Psoas muscle (tissue), 8 donors: ENCODE measurements around the gene TMPRSS9. TPM values are rescaled to one million over a fixed set of nuclear protein-coding genes. Genes with fewer than 3 reads are reported as not detected.

Source experiments
- ATAC-seq, 4 donors: fragments of 200-7000 bp; cut with Tn5 transposase; one replicate each; pipeline ENCODE4 v1.9.1; 2020; ENCODE audit warnings: moderate library complexity in 3 of 4, mild to moderate bottlenecking in 2 of 4
- DNase-seq, 2 donors: peaks; one replicate each; pipeline ENCODE4 v3.0.0-alpha.2; 2020
- H3K27ac ChIP-seq: fragments of 200-600 bp; one replicate; pipeline ENCODE4 v1.8.0; 2022
- H3K27me3 ChIP-seq, 3 donors: fragments of 200-600 bp in 1 of 3; one replicate each; pipeline versions ENCODE4 v1.6.1 to v1.8.0; 2013 to 2022; ENCODE audit warnings: low read length in 2 of 3, mild to moderate bottlenecking in 2 of 3, moderate library complexity in 1 of 3; ENCODE audit not compliant: insufficient read depth in 3 of 3
- H3K36me3 ChIP-seq, 2 donors: fragments of 200-600 bp in 1 of 2; one replicate each; pipeline versions ENCODE4 v1.6.1 to v1.8.0; 2013 to 2022; ENCODE audit warnings: low read depth in 1 of 2, mild to moderate bottlenecking in 1 of 2, moderate library complexity in 1 of 2; ENCODE audit not compliant: insufficient read depth in 1 of 2
- H3K4me1 ChIP-seq: fragments of 200-600 bp; one replicate; pipeline ENCODE4 v1.8.0; 2022
- H3K4me3 ChIP-seq: fragments of 200-600 bp; one replicate; pipeline ENCODE4 v1.8.0; 2022; ENCODE audit warnings: mild to moderate bottlenecking
- H3K9me3 ChIP-seq: fragments of 200-600 bp; one replicate; pipeline ENCODE4 v1.8.0; 2022
- CTCF ChIP-seq: fragments of 200-600 bp; IDR thresholded peaks from one replicate; pipeline ENCODE4 v1.8.0; 2022; ENCODE audit warnings: antibody characterized with exemption
- WGBS, 3 donors: extraction: QIAGEN DNeasy Blood & Tissue Kit; methylation state at CpG; one replicate each; pipeline versions ENCODE4 v1.1.6 to v1.1.7; 2013; 5-methylcytosine and 5-hydroxymethylcytosine counted together
- intact Hi-C, 2 donors: fragments of 100-400 bp; cut with DNase I; formaldehyde crosslinking; loops; one replicate each; pipeline versions ENCODE4 v1.11.0 to v1.14.2; 2022
- polyA plus RNA-seq, 3 donors: library from polyadenylated mRNA; stranded (reverse); fragments of 200-250 nt; gene quantifications; one replicate each; pipeline ENCODE4 v1.2.3, GENCODE V29; 2013
- total RNA-seq, 4 donors: library from RNA; stranded (reverse); fragmentation: NEBNext Ultra II Directional in 2 of 4; extraction: Animal tissue kit (Norgen Biotek cat#: 25700) in 2 of 4; gene quantifications; one replicate each; pipeline versions ENCODE4 v1.2.1 to v1.2.4, GENCODE V29; 2021 to 2023
- donor health status: healthy with polysubstance abuse.
- donor health status: DM: no; HTN: no; CAD: no; lungs with moderate emphysema.
- donor health status: Bipolar disorder and iron deficiency.
- donor health status: healthy.
- donor health status: DM: yes; HTN: yes; CAD: no.
- donor health status: DM: no; HTN: no; CAD: no.
- donor health status: DM: no; HTN: no; CAD: no.
- donor health status: DM: yes; HTN: yes; CAD: no.

TMPRSS9 gene
- total and polyA plus RNA-seq, 7 donors = 0.17 TPM; not detected in 6

GRCh38 chr19:2363419-2363818 is 3.4 kb downstream of the TMPRSS9 start:
- Histone ChIP-seq H3K4me1 (no peaks in the 10 kb centered on the region), H3K36me3 (no peaks in the 10 kb centered on the region), H3K9me3 (no peaks in the 10 kb centered on the region), H3K27me3 (peaks cover 0 to 28% (median 8%) of the 10 kb centered on the region in 3 donors), H3K27ac (no peak overlapping the region), H3K4me3 (no peak overlapping the region)
- ATAC-seq (no peak), DNase-seq (no peak)
- no peak for TF ChIP-seq CTCF
- intact Hi-C loops = no loop called here
- WGBS, 3 donors = 64 to 68% (median 67%) methylated on average over 15 to 17 of the region's 17 CpGs

GRCh38 chr19:2365201-2365970 is 5.3 kb downstream of the TMPRSS9 start:
- H3K9me3 ChIP-seq = no peaks in the 10 kb centered on the region
- no peak for TF ChIP-seq CTCF
- H3K4me1 ChIP-seq = no peaks in the 10 kb centered on the region
- no peak overlapping the region for H3K27ac ChIP-seq
- H3K4me3 ChIP-seq = no peak overlapping the region
- DNase-seq (no peak), ATAC-seq (no peak)
- H3K27me3 ChIP-seq = peaks cover 0 to 25% (median 6%) of the 10 kb centered on the region in 3 donors
- intact Hi-C loops = no loop called here
- H3K36me3 ChIP-seq = no peaks in the 10 kb centered on the region
- WGBS, 3 donors = 35 to 49% (median 47%) methylated on average over 10 of the region's 10 CpGs

GRCh38 chr19:2371656-2372055 is 11.6 kb downstream of the TMPRSS9 start:
- Histone ChIP-seq H3K27ac (no peak overlapping the region), H3K4me1 (peaks cover 7% of the 10 kb centered on the region), H3K9me3 (no peaks in the 10 kb centered on the region), H3K36me3 (no peaks in the 10 kb centered on the region), H3K27me3 (no peaks in the 10 kb centered on the region), H3K4me3 (no peak overlapping the region)
- TF ChIP-seq CTCF = no peak
- WGBS, 3 donors = 68 to 84% (median 76%) methylated on average over 16 of the region's 16 CpGs
- peak in 1 of 4 donors; percentile 33 for ATAC-seq
- no peak for DNase-seq
- intact Hi-C loops = no loop called here

GRCh38 chr19:2372076-2372612 is 12.1 kb downstream of the TMPRSS9 start:
- intact Hi-C loops = no loop called here
- H3K36me3 ChIP-seq = no peaks in the 10 kb centered on the region
- H3K4me3 ChIP-seq = no peak overlapping the region
- TF ChIP-seq CTCF = no peak
- WGBS, 3 donors = 71 to 75% (median 75%) methylated on average over 11 of the region's 11 CpGs
- H3K27me3 ChIP-seq = no peaks in the 10 kb centered on the region
- H3K27ac ChIP-seq = no peak overlapping the region
- DNase-seq (no peak), ATAC-seq (no peak)
- no peaks in the 10 kb centered on the region for H3K9me3 ChIP-seq
- peaks cover 7% of the 10 kb centered on the region for H3K4me1 ChIP-seq
